HG03432 (cell line): ENCODE measurements around the gene ARHGAP22.
A peak's percentile ranks its signal among the peaks of the same experiment; 100 is the strongest.

Source experiments
- ATAC-seq: cut with Tn5 transposase; IDR thresholded peaks from one replicate; pipeline ENCODE4 v1.9.1; 2021; ENCODE audit warnings: mild to moderate bottlenecking, moderate library complexity; ENCODE audit not compliant: unreplicated experiment

ARHGAP22 gene

GRCh38 chr10:48607356-48608278 is 2.7 kb upstream of the ARHGAP22 start:
- no peak for ATAC-seq

GRCh38 chr10:48606530-48607355 is 1.9 kb upstream of the ARHGAP22 start:
- no peak for ATAC-seq

GRCh38 chr10:48605786-48606529 is 1.1 kb upstream of the ARHGAP22 start:
- ATAC-seq = no peak

- ATAC-seq = peak; percentile 19
Measured at GRCh38 chr10:48604039-48604990, 558 bp downstream of the ARHGAP22 start.

GRCh38 chr10:48603421-48604038 is 1.3 kb downstream of the ARHGAP22 start:
- ATAC-seq = no peak

- no peak for ATAC-seq
Measured at GRCh38 chr10:48602401-48603135, 2.3 kb downstream of the ARHGAP22 start.

- no peak for ATAC-seq
Measured at GRCh38 chr10:48601789-48602188, 3.1 kb downstream of the ARHGAP22 start.

GRCh38 chr10:48600645-48601505 is 4.0 kb downstream of the ARHGAP22 start:
- no peak for ATAC-seq

GRCh38 chr10:48599830-48600134 is 5.1 kb downstream of the ARHGAP22 start:
- ATAC-seq = no peak

GRCh38 chr10:48598936-48599829 is 5.7 kb downstream of the ARHGAP22 start:
- ATAC-seq = no peak

GRCh38 chr10:48598243-48598935 is 6.5 kb downstream of the ARHGAP22 start:
- ATAC-seq = no peak

- ATAC-seq = no peak
Measured at GRCh38 chr10:48595539-48595932, 9.3 kb downstream of the ARHGAP22 start.

GRCh38 chr10:48594803-48595538 is 9.9 kb downstream of the ARHGAP22 start:
- no peak for ATAC-seq

- no peak for ATAC-seq
Measured at GRCh38 chr10:48594371-48594770, 10.5 kb downstream of the ARHGAP22 start.

GRCh38 chr10:48592346-48592745 is 12.5 kb downstream of the ARHGAP22 start:
- no peak for ATAC-seq

- no peak for ATAC-seq
Measured at GRCh38 chr10:48590945-48591344, 13.9 kb downstream of the ARHGAP22 start.
